HG03439 (cell line): ENCODE results near the gene RNF149.

Source experiments
- ATAC-seq: cut with Tn5 transposase; IDR thresholded peaks from one replicate; pipeline ENCODE4 v1.9.1; 2021; ENCODE audit warnings: mild to moderate bottlenecking, moderate library complexity; ENCODE audit not compliant: unreplicated experiment

The RNF149 gene

GRCh38 chr2:101299604-101300003 is 8.9 kb downstream of the RNF149 start:
- no peak for ATAC-seq

DNA sequence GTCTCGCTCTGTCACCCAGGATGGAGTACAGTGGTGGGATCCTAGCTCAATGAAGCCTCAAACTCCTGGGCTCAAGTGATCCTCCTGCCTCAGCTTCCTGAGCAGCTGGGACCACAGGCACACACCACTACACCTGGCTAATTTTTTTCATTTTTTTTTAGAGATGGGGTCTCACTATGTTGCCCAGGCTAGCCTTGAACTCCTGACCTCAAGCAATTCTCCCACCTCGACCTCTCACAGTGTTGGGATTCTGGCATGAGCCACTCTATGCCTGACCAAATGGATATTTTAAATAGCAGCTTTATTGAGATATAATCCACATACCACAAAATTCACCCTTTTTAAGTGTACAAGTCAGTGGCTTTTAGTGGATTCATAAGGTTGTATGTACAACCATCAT is 11.1 kb downstream of the RNF149 start:
- ATAC-seq: no peak

- ATAC-seq: no peak
Measured at GRCh38 chr2:101296371-101296770, 12.1 kb downstream of the RNF149 start.

- ATAC-seq: no peak
Measured at GRCh38 chr2:101295895-101296294, 12.6 kb downstream of the RNF149 start.

GRCh38 chr2:101294861-101295260 is 13.6 kb downstream of the RNF149 start:
- ATAC-seq: no peak

- ATAC-seq: no peak
Measured at GRCh38 chr2:101293544-101293943, 15.0 kb downstream of the RNF149 start.

GRCh38 chr2:101291973-101292372 is 16.5 kb downstream of the RNF149 start:
- no peak for ATAC-seq

- ATAC-seq: no peak
Measured at GRCh38 chr2:101290711-101291110, 17.8 kb downstream of the RNF149 start.

DNA sequence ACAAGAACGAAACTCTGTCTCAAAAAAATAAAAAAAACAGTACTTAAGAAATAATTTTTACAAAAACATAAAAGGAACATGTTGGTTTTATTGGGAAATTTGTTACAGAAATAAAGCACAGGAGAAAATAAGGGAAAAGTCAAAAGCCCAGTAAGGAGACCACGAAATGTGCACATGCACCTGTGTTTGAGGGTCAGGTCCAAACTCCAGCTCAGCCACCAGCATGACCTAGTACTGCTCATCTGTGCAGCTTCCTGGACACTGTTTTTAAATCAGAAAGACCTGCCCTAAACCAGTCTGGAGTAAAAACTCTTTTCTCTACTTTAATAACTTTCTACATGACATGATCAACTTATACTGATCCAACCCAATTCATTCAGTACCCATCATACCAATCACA is 21.2 kb downstream of the RNF149 start:
- no peak for ATAC-seq

- ATAC-seq: no peak
Measured at GRCh38 chr2:101286684-101287083, 21.8 kb downstream of the RNF149 start.

- no peak for ATAC-seq
Measured at GRCh38 chr2:101282980-101283379, 25.5 kb downstream of the RNF149 start.

GRCh38 chr2:101281482-101281881 is 27.0 kb downstream of the RNF149 start:
- no peak for ATAC-seq

DNA sequence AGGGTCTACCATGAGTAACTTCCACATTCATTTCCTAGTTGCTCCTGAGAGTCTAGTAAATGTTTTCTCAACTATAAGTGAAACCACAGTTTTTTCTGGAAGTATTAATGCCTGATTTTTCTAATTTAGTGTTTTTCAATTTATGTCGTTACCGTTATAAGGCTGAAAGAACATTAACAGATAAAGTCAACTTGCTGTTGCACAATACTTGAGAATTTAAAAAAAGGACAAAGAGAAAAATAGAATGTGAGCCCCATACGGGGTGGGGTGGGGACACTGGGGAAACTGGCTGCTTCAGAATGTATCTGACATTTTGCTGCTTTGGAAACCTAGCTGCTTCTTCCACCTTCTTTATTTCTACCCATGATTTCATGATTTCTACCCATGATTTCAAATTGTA is 29.6 kb downstream of the RNF149 start:
- ATAC-seq: no peak

DNA sequence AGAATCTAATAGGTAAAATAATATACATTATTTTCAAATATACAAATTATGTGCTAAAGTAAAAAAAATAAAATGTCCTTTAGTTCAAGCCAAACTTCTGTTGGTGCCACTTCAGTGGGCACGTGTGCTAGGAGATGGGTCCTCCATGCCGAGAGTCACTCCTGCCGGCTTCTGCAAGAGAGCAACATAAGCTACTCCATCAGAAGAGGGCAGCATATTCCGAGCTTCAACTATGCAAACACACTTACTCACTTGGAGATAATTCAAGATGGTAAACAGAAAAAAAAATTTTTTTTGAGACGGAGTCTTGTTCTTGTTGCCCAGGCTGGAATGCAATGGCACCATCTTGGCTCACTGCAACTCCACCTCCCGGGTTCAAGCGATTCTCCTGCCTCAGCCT is 31.4 kb downstream of the RNF149 start:
- ATAC-seq: no peak

DNA sequence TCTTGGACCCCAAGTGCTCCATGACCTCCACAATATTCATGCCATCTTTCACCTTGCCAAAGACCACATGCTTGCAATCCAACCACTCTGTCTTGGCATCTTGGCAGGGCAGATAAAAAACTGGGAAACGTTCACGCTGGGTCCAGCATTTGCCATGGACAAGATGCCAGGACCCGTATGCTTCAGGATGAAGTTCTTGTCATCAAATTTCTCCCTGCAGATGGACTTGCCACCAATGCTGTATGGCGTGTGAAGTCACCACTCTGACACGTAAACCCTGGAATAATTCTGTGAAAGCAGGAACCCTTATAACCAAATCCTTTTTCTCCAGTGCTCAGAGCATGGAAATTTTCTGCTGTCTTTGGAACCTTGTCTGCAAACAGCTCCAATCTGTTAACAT is 34.4 kb downstream of the RNF149 start:
- no peak for ATAC-seq

- no peak for ATAC-seq
Measured at GRCh38 chr2:101273056-101273455, 35.4 kb downstream of the RNF149 start.

DNA sequence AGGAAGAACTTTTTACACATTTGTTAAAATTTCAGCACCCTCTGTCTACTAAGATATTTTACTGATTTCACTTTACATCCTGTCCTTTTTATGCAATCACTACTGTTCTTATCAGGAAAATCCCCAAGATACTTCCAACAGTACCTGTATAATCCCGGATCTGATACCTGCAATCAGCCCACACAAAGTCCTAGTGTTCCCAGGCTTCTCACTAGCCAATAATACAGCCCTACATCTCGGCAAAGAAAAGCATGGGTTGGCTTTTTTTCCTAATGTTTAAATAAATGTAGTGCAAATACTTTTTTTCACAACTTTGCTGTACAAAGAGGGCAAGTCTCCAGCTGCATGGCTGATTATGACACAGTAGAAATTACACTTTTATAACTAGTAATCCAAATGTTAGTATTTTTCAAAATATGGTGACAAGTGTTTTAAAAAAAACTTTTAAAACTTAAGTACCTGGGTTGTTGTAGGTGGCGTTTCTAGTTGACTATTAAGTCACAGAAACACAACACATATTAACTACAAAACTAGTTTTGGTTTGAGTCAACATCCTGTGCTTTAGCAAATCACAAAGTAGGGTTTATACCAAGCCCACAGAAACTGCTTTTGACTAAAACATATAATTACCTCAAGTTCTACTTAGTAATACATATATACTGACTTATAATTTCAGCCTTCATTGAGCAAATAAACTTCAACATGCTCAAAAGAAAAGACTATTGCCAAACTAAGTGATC is 36.3 kb downstream of the RNF149 start:
- peak; percentile 92 for ATAC-seq

GRCh38 chr2:101270700-101271259 is 37.7 kb downstream of the RNF149 start:
- ATAC-seq: no peak

GRCh38 chr2:101267671-101268656 is 40.5 kb downstream of the RNF149 start:
- ATAC-seq: no peak

- ATAC-seq: no peak
Measured at GRCh38 chr2:101265893-101266499, 42.5 kb downstream of the RNF149 start.

- ATAC-seq: no peak
Measured at GRCh38 chr2:101264360-101264939, 44.1 kb downstream of the RNF149 start.
